CD4-positive, CD25-positive, alpha-beta regulatory T cell (primary cell): ENCODE results near the gene KLHL9. TPM values are rescaled to one million over a fixed set of nuclear protein-coding genes. Genes with fewer than 3 reads are reported as not detected.

Source experiments
- ATAC-seq, 2 donors: fragments of 150-1000 bp; cut with Tn5 transposase; one replicate each; pipeline ENCODE4 v1.10.0; 2021; ENCODE audit warnings: low read depth in 2 of 2, moderate number of reproducible peaks in 2 of 2, moderate library complexity in 1 of 2
- DNase-seq, 3 donors: peaks; one replicate each; pipeline versions ENCODE4 v3.0.0 to v3.0.0-alpha.2; 2012 to 2022; ENCODE audit warnings: mixed read lengths in 1 of 3
- H3K27ac ChIP-seq: one replicate; pipeline ENCODE4 v1.7.0; 2013; ENCODE audit warnings: mild to moderate bottlenecking, low read length; ENCODE audit not compliant: insufficient read depth, poor library complexity, severe bottlenecking
- H3K27me3 ChIP-seq: one replicate; pipeline ENCODE4 v1.7.0; 2013; ENCODE audit warnings: low read length; ENCODE audit not compliant: control insufficient read depth, insufficient read depth
- H3K36me3 ChIP-seq: one replicate; pipeline ENCODE4 v1.7.0; 2013; ENCODE audit warnings: mild to moderate bottlenecking, low read length, moderate library complexity; ENCODE audit not compliant: control insufficient read depth, insufficient read depth
- H3K4me1 ChIP-seq: 2 replicates; pipeline ENCODE4 v1.7.0; 2013; ENCODE audit warnings: mild to moderate bottlenecking, low read length; ENCODE audit not compliant: insufficient read depth, control insufficient read depth, poor library complexity, severe bottlenecking
- H3K4me3 ChIP-seq: one replicate; pipeline ENCODE4 v1.7.0; 2013; ENCODE audit warnings: low read depth, mild to moderate bottlenecking, low read length, moderate library complexity
- H3K9me3 ChIP-seq, 2 experiments: 1 replicate in 1 of 2; 2 replicates in 1 of 2; pipeline ENCODE4 v1.7.0; 2013; ENCODE audit warnings: low read length in 2 of 2, mild to moderate bottlenecking in 1 of 2, moderate library complexity in 1 of 2; ENCODE audit not compliant: control insufficient read depth in 2 of 2
- H3K27ac Mint-ChIP-seq, 3 donors: one replicate each; pipeline ENCODE4 v1.8.0; 2020 to 2022; ENCODE audit warnings: mild to moderate bottlenecking in 3 of 3, mixed read lengths in 3 of 3, moderate library complexity in 2 of 3
- H3K27me3 Mint-ChIP-seq: one replicate; pipeline ENCODE4 v1.8.0; 2022; ENCODE audit warnings: mild to moderate bottlenecking, mixed read lengths
- H3K36me3 Mint-ChIP-seq: one replicate; pipeline ENCODE4 v1.8.0; 2020; ENCODE audit warnings: mixed read lengths
- H3K4me1 Mint-ChIP-seq, 4 donors: one replicate each; pipeline ENCODE4 v1.8.0; 2020 to 2022; ENCODE audit warnings: mixed read lengths in 4 of 4, mild to moderate bottlenecking in 1 of 4
- H3K4me3 Mint-ChIP-seq, 4 donors: one replicate each; pipeline ENCODE4 v1.8.0; 2020 to 2022; ENCODE audit warnings: mild to moderate bottlenecking in 4 of 4, mixed read lengths in 4 of 4, moderate library complexity in 3 of 4
- H3K9me3 Mint-ChIP-seq, 7 donors: one replicate each; pipeline ENCODE4 v1.8.0; 2020 to 2022; ENCODE audit warnings: mixed read lengths in 7 of 7, mild to moderate bottlenecking in 3 of 7, moderate library complexity in 2 of 7
- polyA plus RNA-seq, 4 donors: library from polyadenylated mRNA; unstranded; fragments of 300-500 nt; fragmentation: Illumina TruSeq; gene quantifications; one replicate each; pipeline ENCODE4 v1.2.3, GENCODE V29; 2021
- total RNA-seq: library from RNA; stranded (reverse); gene quantifications from one replicate; pipeline ENCODE4 v1.2.3, GENCODE V29; 2022

Gene KLHL9
- total and polyA plus RNA-seq, 5 donors from 2014 or later = 9.5 to 19.2 (median 13.4) TPM

DNA sequence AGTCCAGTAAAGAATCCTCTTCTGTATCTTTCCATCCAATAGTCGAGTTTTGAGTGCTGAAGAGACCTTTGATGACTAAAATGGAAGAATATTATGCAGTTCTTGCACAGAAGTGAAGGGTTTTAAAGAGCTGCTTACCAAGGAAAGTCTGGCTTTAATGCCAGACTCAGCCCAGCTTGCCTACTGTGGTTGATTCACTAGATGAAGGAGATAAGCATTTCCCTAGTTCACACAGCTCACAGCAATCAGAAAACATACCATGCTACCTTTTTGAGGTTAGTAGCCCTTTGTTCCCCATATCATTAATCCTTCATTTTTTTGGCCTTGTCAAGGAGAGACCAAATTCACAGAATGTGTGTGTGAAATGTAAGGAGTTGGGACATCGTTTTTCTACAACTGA, 45.4 kb downstream of the KLHL9 start:
- ATAC-seq = no peak
- Mint-ChIP-seq H3K4me1 (no peaks in the 10 kb centered on the region), H3K27me3 (peaks cover 16% of the 10 kb centered on the region), H3K36me3 (no peaks in the 10 kb centered on the region), H3K27ac (no peak overlapping the region), H3K4me3 (no peak overlapping the region), H3K9me3 (peaks cover 0 to 3% (median 0%) of the 10 kb centered on the region in 7 donors)
- H3K36me3 ChIP-seq = no peaks in the 10 kb centered on the region
- H3K9me3 ChIP-seq = no peaks in the 10 kb centered on the region
- no peak overlapping the region for H3K27ac ChIP-seq
- no peaks in the 10 kb centered on the region for H3K4me1 ChIP-seq
- H3K4me3 ChIP-seq = no peak overlapping the region
- no peak for DNase-seq
- peaks cover 6% of the 10 kb centered on the region for H3K27me3 ChIP-seq

DNA sequence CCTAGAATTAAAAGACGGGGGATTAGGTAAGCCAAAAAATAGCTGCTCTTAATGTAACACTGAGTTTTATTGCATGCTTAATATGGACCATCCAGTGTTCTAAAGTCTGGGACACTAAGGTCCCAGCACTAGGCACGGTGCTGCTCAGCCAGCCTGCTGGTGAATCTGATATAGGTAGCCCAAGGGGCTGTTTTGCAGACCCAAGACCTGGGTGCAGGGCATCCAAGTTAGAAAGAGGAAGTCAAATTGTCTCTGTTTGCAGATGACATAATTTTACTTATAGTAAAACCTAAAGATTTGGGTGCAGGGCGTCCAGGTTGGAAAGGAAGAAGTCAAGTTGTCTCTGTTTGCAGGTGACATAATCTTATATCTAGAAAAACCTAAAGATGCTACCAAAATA, 47.9 kb downstream of the KLHL9 start:
- no peak for DNase-seq
- Histone ChIP-seq H3K27me3 (peaks cover 3% of the 10 kb centered on the region), H3K4me3 (no peak overlapping the region), H3K36me3 (no peaks in the 10 kb centered on the region), H3K4me1 (no peaks in the 10 kb centered on the region), H3K27ac (no peak overlapping the region), H3K9me3 (no peaks in the 10 kb centered on the region)
- H3K36me3 Mint-ChIP-seq = no peaks in the 10 kb centered on the region
- H3K27me3 Mint-ChIP-seq = peaks cover 16% of the 10 kb centered on the region
- no peak overlapping the region for H3K4me3 Mint-ChIP-seq
- no peak overlapping the region for H3K27ac Mint-ChIP-seq
- H3K9me3 Mint-ChIP-seq = peaks cover 0 to 3% (median 0%) of the 10 kb centered on the region in 7 donors
- no peak for ATAC-seq
- no peaks in the 10 kb centered on the region for H3K4me1 Mint-ChIP-seq

DNA sequence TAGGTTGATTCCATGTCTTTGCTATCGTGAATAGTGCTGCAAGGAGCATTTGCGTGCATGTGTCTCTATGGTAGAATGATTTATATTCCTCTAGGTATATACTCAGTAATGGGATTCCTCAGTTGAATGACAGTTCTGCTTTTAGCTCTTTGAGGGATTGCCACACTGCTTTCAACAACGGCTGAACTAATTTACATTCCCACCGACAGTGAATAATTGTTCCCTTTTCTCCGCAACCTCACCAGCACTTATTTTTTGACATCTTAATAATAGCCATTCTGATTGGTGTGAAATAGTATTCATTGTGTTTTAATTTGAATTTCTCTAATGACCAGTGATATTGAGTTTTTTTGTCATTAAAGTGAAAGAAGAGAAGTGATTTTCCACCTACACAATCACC, 48.5 kb downstream of the KLHL9 start:
- Histone ChIP-seq H3K27me3 (peaks cover 3% of the 10 kb centered on the region), H3K36me3 (no peaks in the 10 kb centered on the region), H3K27ac (no peak overlapping the region), H3K4me3 (no peak overlapping the region), H3K4me1 (no peaks in the 10 kb centered on the region), H3K9me3 (no peaks in the 10 kb centered on the region)
- no peak for DNase-seq
- H3K4me1 Mint-ChIP-seq = no peaks in the 10 kb centered on the region
- peaks cover 0 to 3% (median 0%) of the 10 kb centered on the region in 7 donors for H3K9me3 Mint-ChIP-seq
- no peaks in the 10 kb centered on the region for H3K36me3 Mint-ChIP-seq
- no peak overlapping the region for H3K4me3 Mint-ChIP-seq
- H3K27ac Mint-ChIP-seq = no peak overlapping the region
- ATAC-seq = no peak
- H3K27me3 Mint-ChIP-seq = peaks cover 16% of the 10 kb centered on the region

DNA sequence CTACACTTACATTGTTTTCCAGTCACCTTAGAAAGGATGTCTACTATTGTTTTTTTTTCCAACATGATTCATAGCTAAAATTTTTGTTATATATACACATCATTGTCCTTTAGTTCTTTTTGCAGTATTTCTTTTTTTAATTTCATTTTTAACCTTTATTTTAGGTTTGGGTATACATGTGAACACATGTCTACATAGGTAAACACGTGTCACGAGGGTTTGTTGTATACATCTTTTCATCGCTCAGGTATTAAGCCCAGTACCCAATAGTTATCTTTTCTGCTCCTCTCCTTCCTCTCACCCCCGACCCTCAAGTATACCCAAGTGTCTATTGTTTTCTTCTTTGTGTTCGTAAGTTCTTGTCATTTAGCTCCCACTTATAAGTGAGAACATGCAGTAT, 49.1 kb downstream of the KLHL9 start:
- H3K27me3 ChIP-seq = peaks cover 6% of the 10 kb centered on the region
- no peak overlapping the region for H3K27ac ChIP-seq
- Mint-ChIP-seq H3K27me3 (peaks cover 17% of the 10 kb centered on the region), H3K4me1 (no peaks in the 10 kb centered on the region), H3K4me3 (no peak overlapping the region), H3K27ac (no peak overlapping the region), H3K36me3 (no peaks in the 10 kb centered on the region), H3K9me3 (peaks cover 0 to 3% (median 0%) of the 10 kb centered on the region in 7 donors)
- no peaks in the 10 kb centered on the region for H3K4me1 ChIP-seq
- no peak overlapping the region for H3K4me3 ChIP-seq
- no peaks in the 10 kb centered on the region for H3K36me3 ChIP-seq
- no peaks in the 10 kb centered on the region for H3K9me3 ChIP-seq
- DNase-seq = no peak
- ATAC-seq = no peak

- Histone ChIP-seq H3K27me3 (peaks cover 8% of the 10 kb centered on the region), H3K27ac (no peak overlapping the region), H3K4me1 (no peaks in the 10 kb centered on the region), H3K4me3 (no peak overlapping the region), H3K36me3 (no peaks in the 10 kb centered on the region), H3K9me3 (no peaks in the 10 kb centered on the region)
- Mint-ChIP-seq H3K27ac (no peak overlapping the region), H3K36me3 (no peaks in the 10 kb centered on the region), H3K9me3 (peaks cover 0 to 4% (median 0%) of the 10 kb centered on the region in 7 donors), H3K4me1 (no peaks in the 10 kb centered on the region), H3K4me3 (no peak overlapping the region), H3K27me3 (peaks cover 9% of the 10 kb centered on the region)
- DNase-seq (no peak), ATAC-seq (no peak)
Observed at GRCh38 chr9:21281275-21281674, 53.9 kb downstream of the KLHL9 start.

Other genes with a start within 250 kb of the KLHL9 start
- not detected for gene IFNW1, start 193.6 kb downstream of the KLHL9 start, total RNA-seq
- gene IFNW1, start 193.6 kb downstream of the KLHL9 start, polyA plus RNA-seq = not detected
- gene IFNA21, start 168.7 kb downstream of the KLHL9 start, total RNA-seq = not detected
- gene IFNA21, start 168.7 kb downstream of the KLHL9 start, polyA plus RNA-seq = not detected
- gene IFNA4, start 147.8 kb downstream of the KLHL9 start, total RNA-seq = not detected
- gene IFNA4, start 147.8 kb downstream of the KLHL9 start, polyA plus RNA-seq = not detected
- gene IFNA7, start 133.2 kb downstream of the KLHL9 start, total RNA-seq = not detected
- not detected for gene IFNA7, start 133.2 kb downstream of the KLHL9 start, polyA plus RNA-seq
- not detected for gene IFNA10, start 128.3 kb downstream of the KLHL9 start, total RNA-seq
- gene IFNA10, start 128.3 kb downstream of the KLHL9 start, polyA plus RNA-seq = not detected
- gene IFNA16, start 118.1 kb downstream of the KLHL9 start, total RNA-seq = not detected
- gene IFNA16, start 118.1 kb downstream of the KLHL9 start, polyA plus RNA-seq = not detected
- not detected for gene IFNA17, start 107.2 kb downstream of the KLHL9 start, total RNA-seq
- not detected for gene IFNA17, start 107.2 kb downstream of the KLHL9 start, polyA plus RNA-seq
- gene IFNA14, start 95.4 kb downstream of the KLHL9 start, total RNA-seq = not detected
- not detected for gene IFNA14, start 95.4 kb downstream of the KLHL9 start, polyA plus RNA-seq
- not detected for gene IFNA5, start 30.1 kb downstream of the KLHL9 start, total RNA-seq
- gene IFNA5, start 30.1 kb downstream of the KLHL9 start, polyA plus RNA-seq = not detected
- gene IFNA6, start 15.5 kb upstream of the KLHL9 start, total RNA-seq = not detected
- not detected for gene IFNA6, start 15.5 kb upstream of the KLHL9 start, polyA plus RNA-seq
- not detected for gene IFNA13, start 32.7 kb upstream of the KLHL9 start, total RNA-seq
- not detected for gene IFNA13, start 32.7 kb upstream of the KLHL9 start, polyA plus RNA-seq
- gene IFNA2, start 50.0 kb upstream of the KLHL9 start, total RNA-seq = not detected
- not detected for gene IFNA2, start 50.0 kb upstream of the KLHL9 start, polyA plus RNA-seq
- not detected for gene IFNA8, start 73.7 kb upstream of the KLHL9 start, total RNA-seq
- gene IFNA8, start 73.7 kb upstream of the KLHL9 start, polyA plus RNA-seq = not detected
- gene IFNA1, start 105.0 kb upstream of the KLHL9 start, total RNA-seq = not detected
- not detected for gene IFNA1, start 105.0 kb upstream of the KLHL9 start, polyA plus RNA-seq
- gene IFNE, start 146.9 kb upstream of the KLHL9 start, total RNA-seq = not detected
- gene IFNE, start 146.9 kb upstream of the KLHL9 start, polyA plus RNA-seq = not detected